Astrocyte (in vitro differentiated cells and primary cell): ENCODE data around the gene MXRA8.

Experiments
- EZH2 ChIP-seq: IDR thresholded peaks from 2 replicates; pipeline ENCODE4 v1.6.1; 2012; ENCODE audit warnings: mild to moderate bottlenecking, low read length, inconsistent platforms; ENCODE audit not compliant: insufficient read depth
- TF ChIP-seq, protein P1 (sequence below): IDR thresholded peaks from 2 replicates; pipeline ENCODE4 v1.5.1; 2011; ENCODE audit warnings: low read depth, mild to moderate bottlenecking, inconsistent platforms, low read length, moderate library complexity; ENCODE audit not compliant: insufficient read depth

DNA sequence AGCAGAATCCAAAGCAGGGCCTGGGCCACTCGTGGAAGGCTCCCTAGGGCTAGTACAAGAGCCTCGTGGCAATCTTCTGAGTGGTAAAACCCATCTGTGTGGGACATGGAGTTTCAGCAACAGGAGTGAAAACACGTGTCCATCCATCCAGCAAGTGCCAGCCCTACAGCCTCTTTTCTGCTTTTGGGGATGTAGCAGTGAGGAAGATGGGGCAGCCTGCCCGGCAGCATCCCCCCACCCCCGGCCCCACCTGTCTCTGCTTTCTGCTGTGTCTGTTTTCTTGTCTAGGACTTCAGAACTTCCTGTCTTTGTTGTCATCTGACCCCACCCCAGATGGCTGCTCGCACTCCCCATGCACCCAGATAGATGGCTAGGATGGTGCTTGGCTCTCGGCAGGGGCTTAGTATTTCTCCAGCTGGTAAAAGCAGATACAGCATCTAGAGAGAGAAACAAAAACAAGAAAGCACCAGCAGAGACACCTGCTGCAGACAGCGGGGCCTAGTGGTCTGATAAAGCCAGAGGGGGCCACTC, 32.2 kb downstream of the MXRA8 start:
- no peak for TF ChIP-seq EZH2
- TF ChIP-seq, protein P1, sequence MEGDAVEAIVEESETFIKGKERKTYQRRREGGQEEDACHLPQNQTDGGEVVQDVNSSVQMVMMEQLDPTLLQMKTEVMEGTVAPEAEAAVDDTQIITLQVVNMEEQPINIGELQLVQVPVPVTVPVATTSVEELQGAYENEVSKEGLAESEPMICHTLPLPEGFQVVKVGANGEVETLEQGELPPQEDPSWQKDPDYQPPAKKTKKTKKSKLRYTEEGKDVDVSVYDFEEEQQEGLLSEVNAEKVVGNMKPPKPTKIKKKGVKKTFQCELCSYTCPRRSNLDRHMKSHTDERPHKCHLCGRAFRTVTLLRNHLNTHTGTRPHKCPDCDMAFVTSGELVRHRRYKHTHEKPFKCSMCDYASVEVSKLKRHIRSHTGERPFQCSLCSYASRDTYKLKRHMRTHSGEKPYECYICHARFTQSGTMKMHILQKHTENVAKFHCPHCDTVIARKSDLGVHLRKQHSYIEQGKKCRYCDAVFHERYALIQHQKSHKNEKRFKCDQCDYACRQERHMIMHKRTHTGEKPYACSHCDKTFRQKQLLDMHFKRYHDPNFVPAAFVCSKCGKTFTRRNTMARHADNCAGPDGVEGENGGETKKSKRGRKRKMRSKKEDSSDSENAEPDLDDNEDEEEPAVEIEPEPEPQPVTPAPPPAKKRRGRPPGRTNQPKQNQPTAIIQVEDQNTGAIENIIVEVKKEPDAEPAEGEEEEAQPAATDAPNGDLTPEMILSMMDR, result no peak
